H9 (cell line): ENCODE results near the gene SRD5A3. TPM values are rescaled to one million over a fixed set of nuclear protein-coding genes. Genes with fewer than 3 reads are reported as not detected.

Source experiments
- DNase-seq: peaks from one replicate; pipeline ENCODE4 v3.0.0-alpha.2; 2017
- H2AFZ ChIP-seq: one replicate; pipeline ENCODE4 v1.6.1; 2013; ENCODE audit warnings: mild to moderate bottlenecking, low read length, control low read depth, moderate library complexity
- H2AK5ac ChIP-seq: 2 replicates; pipeline ENCODE4 v1.6.1; 2013; ENCODE audit warnings: low read length, control low read depth, mixed read lengths; ENCODE audit not compliant: insufficient read length
- H2BK120ac ChIP-seq: one replicate; pipeline ENCODE4 v1.6.1; 2013; ENCODE audit warnings: low read depth, mild to moderate bottlenecking, low read length, control low read depth, inconsistent platforms; ENCODE audit not compliant: poor library complexity, severe bottlenecking
- H2BK12ac ChIP-seq: 2 replicates; pipeline ENCODE4 v1.6.1; 2013; ENCODE audit warnings: low read length, control low read depth, mixed read lengths, low read depth; ENCODE audit not compliant: insufficient read length
- H2BK15ac ChIP-seq: 2 replicates; pipeline ENCODE4 v1.6.1; 2013; ENCODE audit warnings: low read depth, low read length, control low read depth
- H2BK20ac ChIP-seq: one replicate; pipeline ENCODE4 v1.6.1; 2013; ENCODE audit warnings: low read depth, mild to moderate bottlenecking, low read length, control low read depth, inconsistent platforms; ENCODE audit not compliant: poor library complexity, severe bottlenecking
- H2BK5ac ChIP-seq: 2 replicates; pipeline ENCODE4 v1.6.1; 2013; ENCODE audit warnings: low read length, control low read depth, mixed read lengths; ENCODE audit not compliant: insufficient read length
- H3K14ac ChIP-seq: 2 replicates; pipeline ENCODE4 v1.6.1; 2013; ENCODE audit warnings: low read length, control low read depth; ENCODE audit not compliant: insufficient read depth
- H3K18ac ChIP-seq: 2 replicates; pipeline ENCODE4 v1.6.1; 2013; ENCODE audit warnings: low read depth, mild to moderate bottlenecking, mixed read lengths, low read length, control low read depth; ENCODE audit not compliant: insufficient read length
- H3K23ac ChIP-seq: 2 replicates; pipeline ENCODE4 v1.6.1; 2013; ENCODE audit warnings: low read length, control low read depth, mixed read lengths, low read depth; ENCODE audit not compliant: insufficient read length
- H3K23me2 ChIP-seq: 2 replicates; pipeline ENCODE4 v1.6.1; 2013; ENCODE audit warnings: low read depth, mild to moderate bottlenecking, mixed read lengths, low read length, control low read depth; ENCODE audit not compliant: insufficient read length, poor library complexity, severe bottlenecking
- H3K27ac ChIP-seq: 2 replicates; pipeline ENCODE4 v1.5.1; 2013; ENCODE audit warnings: low read length, control low read depth, mixed read lengths, low read depth; ENCODE audit not compliant: insufficient read length
- H3K27me3 ChIP-seq: 2 replicates; pipeline ENCODE4 v1.6.1; 2013; ENCODE audit warnings: low read length, control low read depth, inconsistent platforms; ENCODE audit not compliant: insufficient read depth
- H3K4ac ChIP-seq: 2 replicates; pipeline ENCODE4 v1.6.1; 2013; ENCODE audit warnings: low read depth, mild to moderate bottlenecking, control low read depth, inconsistent platforms, low read length, moderate library complexity
- H3K4me1 ChIP-seq: 2 replicates; pipeline ENCODE4 v1.6.1; 2013; ENCODE audit warnings: low read length, control low read depth, inconsistent platforms; ENCODE audit not compliant: insufficient read depth
- H3K4me2 ChIP-seq: 2 replicates; pipeline ENCODE4 v1.6.1; 2013; ENCODE audit warnings: low read length, control low read depth, mixed read lengths; ENCODE audit not compliant: insufficient read length, insufficient read depth
- H3K56ac ChIP-seq: 2 replicates; pipeline ENCODE4 v1.6.1; 2013; ENCODE audit warnings: low read depth, mild to moderate bottlenecking, mixed read lengths, low read length, control low read depth; ENCODE audit not compliant: insufficient read length
- H3K79me1 ChIP-seq: 2 replicates; pipeline ENCODE4 v1.6.1; 2013; ENCODE audit warnings: low read depth, mild to moderate bottlenecking, moderate library complexity, low read length, control low read depth, inconsistent platforms; ENCODE audit not compliant: insufficient read depth, poor library complexity, severe bottlenecking
- H3K79me2 ChIP-seq: 2 replicates; pipeline ENCODE4 v1.6.1; 2013; ENCODE audit warnings: low read length, control low read depth, inconsistent platforms; ENCODE audit not compliant: insufficient read depth
- H3K9ac ChIP-seq: 2 replicates; pipeline ENCODE4 v1.6.1; 2013; ENCODE audit warnings: low read length, control low read depth, mixed read lengths; ENCODE audit not compliant: insufficient read length; ENCODE audit errors: extremely low read depth
- H3K9me3 ChIP-seq: one replicate; pipeline ENCODE4 v1.6.1; 2013; ENCODE audit warnings: low read depth, low read length, inconsistent platforms; ENCODE audit not compliant: control insufficient read depth
- H3T11ph ChIP-seq: one replicate; pipeline ENCODE4 v1.6.1; 2013; ENCODE audit warnings: mild to moderate bottlenecking, low read length, control low read depth, inconsistent platforms
- H4K20me1 ChIP-seq: one replicate; pipeline ENCODE4 v1.6.1; 2013; ENCODE audit not compliant: control insufficient read depth, insufficient read length, insufficient read depth
- H4K5ac ChIP-seq: 2 replicates; pipeline ENCODE4 v1.6.1; 2013; ENCODE audit warnings: low read depth, mild to moderate bottlenecking, mixed read lengths, low read length, control low read depth; ENCODE audit not compliant: insufficient read length
- H4K8ac ChIP-seq: replicated peaks from 2 replicates; pipeline ENCODE4 v1.6.1; 2013; ENCODE audit warnings: low read length, control low read depth, mixed read lengths, low read depth; ENCODE audit not compliant: insufficient read length
- H4K91ac ChIP-seq: 2 replicates; pipeline ENCODE4 v1.6.1; 2013; ENCODE audit warnings: low read depth, mild to moderate bottlenecking, moderate library complexity, mixed read lengths, low read length, control low read depth; ENCODE audit not compliant: insufficient read length
- H3K27ac Mint-ChIP-seq, 3 experiments: 2 replicates in 2 of 3; 3 replicates in 1 of 3; pipeline ENCODE4 v1.8.0; 2020 to 2021; ENCODE audit warnings: mixed read lengths in 3 of 3, mild to moderate bottlenecking in 1 of 3, moderate library complexity in 1 of 3
- H3K27me3 Mint-ChIP-seq: 2 replicates; pipeline ENCODE4 v1.8.0; 2021; ENCODE audit warnings: low read depth, mild to moderate bottlenecking, moderate library complexity, mixed read lengths
- H3K36me3 Mint-ChIP-seq, 3 experiments: 2 replicates in 2 of 3; 3 replicates in 1 of 3; pipeline ENCODE4 v1.8.0; 2020 to 2021; ENCODE audit warnings: low read depth in 3 of 3, mixed read lengths in 3 of 3; ENCODE audit not compliant: insufficient read depth in 1 of 3
- H3K4me1 Mint-ChIP-seq, 2 experiments: 2 replicates each; pipeline ENCODE4 v1.8.0; 2020; ENCODE audit warnings: mixed read lengths in 2 of 2
- H3K4me3 Mint-ChIP-seq, 2 experiments: 2 replicates in 1 of 2; 3 replicates in 1 of 2; pipeline ENCODE4 v1.8.0; 2020 to 2021; ENCODE audit warnings: mild to moderate bottlenecking in 2 of 2, mixed read lengths in 2 of 2, moderate library complexity in 1 of 2
- H3K9me3 Mint-ChIP-seq, 2 experiments: 2 replicates in 1 of 2; 3 replicates in 1 of 2; pipeline ENCODE4 v1.8.0; 2020; ENCODE audit warnings: mild to moderate bottlenecking in 2 of 2, mixed read lengths in 2 of 2, moderate library complexity in 1 of 2
- CTCF ChIP-seq: fragments of 200-600 bp; sonication (generic); conservative IDR thresholded peaks from 3 replicates; pipeline ENCODE4 v1.8.0; 2021; ENCODE audit warnings: antibody characterized with exemption, mild to moderate bottlenecking
- WGBS: extraction: QIAGEN DNeasy Blood & Tissue Kit; methylation state at CpG from one replicate; pipeline ENCODE4 v1.1.7; 2013; ENCODE audit warnings: missing lambda C conversion rate, low lambda C conversion rate, mixed read lengths; ENCODE audit not compliant: insufficient read length; ENCODE audit errors: extremely low coverage; 5-methylcytosine and 5-hydroxymethylcytosine counted together
- total RNA-seq: library from RNA; stranded (reverse); gene quantifications from 2 replicates; pipeline ENCODE4 v1.2.1, GENCODE V29; 2021

Gene SRD5A3
- total RNA-seq, 1 experiment from 2014 or later: 35.0 TPM

GRCh38 chr4:55297346-55297745 lies 48.7 kb upstream of the SRD5A3 start:
- Histone ChIP-seq H3K14ac (no peak overlapping the region), H3K4ac (no peak overlapping the region), H2AK5ac (no peak overlapping the region), H3K18ac (no peak overlapping the region), H3K4me2 (no peak overlapping the region), H2BK12ac (no peak overlapping the region), H3K27ac (no peak overlapping the region), H3K79me2 (no peaks in the 10 kb centered on the region), H4K20me1 (no peaks in the 10 kb centered on the region), H3T11ph (no peak overlapping the region), H3K56ac (no peak overlapping the region), H3K9ac (no peak overlapping the region), H2BK20ac (no peak overlapping the region), H3K4me1 (no peaks in the 10 kb centered on the region), H3K23me2 (no peaks in the 10 kb centered on the region), H2BK5ac (no peak overlapping the region), H3K23ac (no peak overlapping the region), H2AFZ (no peak overlapping the region), H4K91ac (no peak overlapping the region), H3K79me1 (no peaks in the 10 kb centered on the region), H2BK15ac (no peak overlapping the region), H4K5ac (no peak overlapping the region), H2BK120ac (no peak overlapping the region), H3K27me3 (no peaks in the 10 kb centered on the region), H3K9me3 (peaks cover 5% of the 10 kb centered on the region), H4K8ac (no peak overlapping the region)
- H3K27ac Mint-ChIP-seq: no peak overlapping the region
- no CpG with 5 or more reads among the region's 9 CpGs for WGBS
- H3K36me3 Mint-ChIP-seq: peaks cover 10 to 16% (median 10%) of the 10 kb centered on the region in 3 experiments
- H3K9me3 Mint-ChIP-seq: peaks cover 15 to 25% of the 10 kb centered on the region in 2 experiments
- no peak for TF ChIP-seq CTCF
- H3K27me3 Mint-ChIP-seq: no peaks in the 10 kb centered on the region
- no peak overlapping the region for H3K4me3 Mint-ChIP-seq
- DNase-seq: no peak
- H3K4me1 Mint-ChIP-seq: peaks cover 4 to 5% of the 10 kb centered on the region in 2 experiments; a peak in 3 of 4 replicates
